GM19452 (cell line): ENCODE results near the gene GNMT.
"Not testable (repeated sequence)": the region's sequence is repeated elsewhere in the genome, so short reads cannot be mapped to it uniquely, and the experiment has no call there.

Source experiments
- ATAC-seq: cut with Tn5 transposase; IDR thresholded peaks from one replicate; pipeline ENCODE4 v1.9.1; 2021; ENCODE audit not compliant: unreplicated experiment

GNMT gene

DNA sequence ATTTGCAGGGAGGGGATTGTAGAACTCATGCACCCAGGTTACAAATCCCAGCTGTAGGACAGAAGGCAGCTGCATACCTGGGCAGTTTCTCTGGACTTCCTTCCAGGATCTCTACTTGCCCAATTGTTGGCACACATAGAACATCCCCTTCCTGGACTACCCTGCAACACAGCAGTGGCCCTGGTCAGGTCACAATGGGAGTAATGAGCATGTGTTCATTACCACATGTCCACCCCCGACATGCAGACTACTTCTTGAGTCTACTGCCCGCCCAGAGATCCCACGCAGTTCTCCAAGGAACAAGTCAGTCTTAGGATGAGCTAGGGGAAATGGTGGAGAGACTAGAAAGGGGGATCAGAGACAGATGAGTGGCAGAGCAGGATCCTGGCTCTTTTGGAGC, 13.4 kb downstream of the GNMT start:
- ATAC-seq, result no peak

DNA sequence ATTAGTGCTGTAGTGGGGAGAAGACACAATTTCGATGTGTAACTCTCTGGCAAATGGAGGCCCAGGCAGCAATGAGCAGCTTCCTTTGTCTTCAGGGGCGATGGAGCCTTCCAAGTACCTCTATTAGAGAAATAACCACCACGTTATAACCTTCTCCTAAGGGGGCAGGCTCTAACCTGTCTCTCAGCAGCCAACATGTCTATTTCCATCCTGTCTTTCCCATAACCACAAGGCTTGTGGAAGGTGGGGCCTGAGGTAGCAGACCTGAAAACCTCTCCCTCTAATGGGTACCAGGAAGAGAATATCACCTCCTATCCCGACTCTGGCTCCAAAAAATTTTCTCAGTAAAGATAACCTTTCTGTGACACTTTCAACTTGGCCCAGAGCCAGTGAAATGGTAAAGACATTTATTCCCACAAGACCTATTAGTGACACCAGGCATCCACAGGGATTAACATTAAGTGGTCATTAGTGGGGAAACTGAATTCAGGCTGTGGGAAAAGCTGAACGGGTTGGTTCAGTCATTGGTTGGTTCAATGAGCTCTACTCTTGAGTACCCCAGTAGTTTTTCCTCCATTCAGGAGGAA, 14.5 kb downstream of the GNMT start:
- no peak for ATAC-seq

DNA sequence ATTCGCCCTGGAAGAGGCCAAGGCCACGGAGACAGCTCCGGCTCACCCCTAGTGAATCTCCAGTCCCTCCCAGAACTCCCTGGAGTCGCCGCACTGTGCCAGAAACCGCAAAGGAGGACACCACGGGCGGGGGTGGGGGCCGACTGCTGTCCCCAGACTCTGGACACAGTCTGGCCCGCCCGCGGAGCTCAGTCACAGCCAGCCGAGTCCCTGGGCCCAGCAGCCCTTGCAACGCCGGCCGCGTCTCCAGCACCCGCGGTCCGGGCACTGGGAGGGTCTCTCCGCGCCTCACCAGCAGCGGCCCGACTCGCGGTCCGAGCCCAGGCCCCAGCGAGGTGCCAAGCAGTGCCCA, 17.9 kb downstream of the GNMT start:
- peak; percentile 27 for ATAC-seq

DNA sequence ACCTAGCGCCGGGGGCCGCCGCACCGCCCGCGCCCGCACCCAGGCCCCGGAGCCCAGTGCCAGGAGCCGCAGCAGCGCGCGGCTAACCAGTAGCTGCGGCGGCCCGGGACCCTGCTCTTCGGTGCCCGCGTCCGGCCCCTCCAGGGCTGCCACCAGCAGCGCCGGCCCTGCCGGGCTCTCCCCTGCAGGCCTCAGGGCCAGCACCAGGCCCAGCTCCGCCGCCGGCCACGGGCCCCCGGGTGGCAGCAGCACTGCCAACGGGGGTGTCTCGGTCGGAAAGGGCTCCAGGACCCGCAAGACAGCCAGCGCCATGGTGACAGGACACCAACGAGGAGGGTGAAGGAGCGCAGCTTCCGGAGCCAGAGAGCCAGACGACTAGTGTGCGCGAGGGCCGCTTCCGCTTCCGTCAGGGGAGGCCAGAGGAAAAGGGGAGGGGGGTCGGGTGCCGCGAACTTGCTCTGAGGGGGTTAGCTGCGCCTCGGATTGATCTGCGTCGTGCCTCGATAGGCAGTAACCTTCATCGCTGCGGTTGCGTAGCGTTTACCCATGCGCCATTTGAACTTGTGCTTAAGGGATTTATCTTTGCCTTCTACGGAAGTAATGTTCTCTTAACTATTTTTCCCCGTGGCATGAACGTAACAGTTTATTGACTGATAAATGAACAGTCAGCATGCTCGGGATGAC, 18.4 kb downstream of the GNMT start, which contains the start of gene PEX6:
PEX6 (minus strand) TSS at position 343 of the 684 bp plus-strand sequence; CDS start at position 312, 31 bp downstream.
- ATAC-seq, result peak; percentile 96

DNA sequence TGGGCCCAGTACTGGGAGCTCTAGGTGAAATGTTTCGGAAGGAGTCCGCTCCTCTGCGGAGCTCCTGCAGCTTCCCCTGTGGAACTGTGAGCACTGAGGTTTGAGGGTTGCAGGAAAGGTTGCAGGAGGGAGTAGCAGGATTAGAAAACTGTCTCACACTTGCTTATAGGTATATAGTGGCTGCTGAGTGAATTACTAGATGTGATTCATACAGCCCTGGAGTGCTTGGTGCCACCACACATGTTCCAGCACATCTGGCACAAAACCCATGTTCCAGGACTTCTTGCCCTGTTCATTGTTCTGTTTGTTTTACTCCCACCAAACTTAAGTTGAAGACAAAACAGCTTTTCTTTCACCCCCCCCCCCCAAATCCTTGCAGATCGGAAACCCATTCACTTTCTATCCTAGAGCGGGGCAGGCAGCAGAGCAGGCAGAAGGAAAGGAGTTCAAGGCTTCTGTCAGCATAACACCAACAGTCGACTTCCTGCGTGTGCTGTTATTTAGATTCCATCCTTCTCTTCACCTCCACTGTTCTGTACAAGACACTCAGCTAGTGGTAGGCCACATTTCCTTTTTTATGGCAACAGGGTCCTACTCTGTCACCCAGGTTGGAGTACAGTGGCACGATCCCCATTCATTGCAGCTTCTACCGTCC, 19.1 kb downstream of the GNMT start:
- ATAC-seq, result no peak

DNA sequence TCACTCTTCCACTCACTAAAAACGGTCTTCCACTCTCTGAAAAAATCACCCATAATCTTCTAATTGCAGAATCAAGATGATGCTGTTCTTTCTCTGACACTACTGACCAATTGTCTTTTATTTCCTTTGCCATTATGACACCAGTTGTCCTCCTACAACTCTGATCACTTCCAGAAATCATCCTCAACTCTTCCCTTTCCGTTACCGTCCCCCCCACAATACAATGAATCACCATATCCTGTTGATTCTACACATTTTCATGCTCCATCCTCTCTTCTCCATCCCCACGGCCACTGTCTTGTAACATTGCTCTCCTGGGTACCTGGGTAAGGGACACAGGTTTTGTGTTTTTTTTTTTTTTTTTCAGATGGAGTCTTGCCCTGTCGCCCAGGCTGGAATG, 21.3 kb downstream of the GNMT start:
- no peak for ATAC-seq

DNA sequence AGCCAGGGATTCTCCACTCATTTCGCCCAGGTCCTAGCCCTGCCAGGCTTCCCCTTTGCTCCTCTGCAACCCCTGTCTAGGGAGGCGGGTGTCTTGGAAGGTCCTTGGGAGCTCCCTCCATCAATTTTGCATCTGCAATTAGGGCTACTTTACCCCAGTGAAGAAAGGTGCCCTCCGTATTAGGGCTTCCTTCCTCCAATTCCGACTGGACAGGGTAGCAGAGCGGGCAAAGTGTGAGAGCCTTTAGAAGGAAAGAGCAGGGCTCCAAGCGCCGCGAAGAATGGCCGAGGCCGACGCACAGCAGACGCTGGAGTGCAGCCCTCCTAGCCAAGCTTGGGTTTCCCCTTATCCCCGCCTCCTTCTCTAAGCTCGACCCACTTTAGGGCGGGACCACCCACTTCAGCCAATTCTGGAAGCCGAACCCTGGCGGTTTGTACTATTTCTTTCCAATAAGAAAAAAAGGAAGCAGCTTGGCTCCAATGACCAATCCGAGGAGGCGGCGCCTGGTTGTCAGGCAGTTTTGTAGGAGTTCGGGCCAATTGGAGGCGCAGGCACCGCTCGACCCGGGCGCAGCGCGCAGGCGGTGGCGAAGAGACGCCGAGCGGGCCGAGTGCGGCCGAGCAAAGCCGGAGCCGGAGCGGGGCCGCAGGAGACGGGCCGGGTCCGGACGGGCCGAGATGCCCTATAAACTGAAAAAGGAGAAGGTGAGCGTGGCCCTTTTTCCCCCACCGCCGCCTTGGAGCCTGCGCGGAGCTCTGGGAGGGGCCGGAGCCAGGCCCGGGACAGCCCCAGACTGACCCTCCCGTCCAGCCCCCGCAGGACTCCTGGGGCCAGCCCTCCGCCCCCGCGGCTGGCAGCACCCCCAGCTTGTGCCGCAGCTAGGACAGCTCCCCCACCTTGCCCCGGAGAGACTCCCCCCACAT, 23.7 kb downstream of the GNMT start, which contains the start of gene PPP2R5D:
PPP2R5D (plus strand) TSS at position 570 of the 923 bp plus-strand sequence; CDS start at position 678, 108 bp downstream.
- peak; percentile 95 for ATAC-seq

DNA sequence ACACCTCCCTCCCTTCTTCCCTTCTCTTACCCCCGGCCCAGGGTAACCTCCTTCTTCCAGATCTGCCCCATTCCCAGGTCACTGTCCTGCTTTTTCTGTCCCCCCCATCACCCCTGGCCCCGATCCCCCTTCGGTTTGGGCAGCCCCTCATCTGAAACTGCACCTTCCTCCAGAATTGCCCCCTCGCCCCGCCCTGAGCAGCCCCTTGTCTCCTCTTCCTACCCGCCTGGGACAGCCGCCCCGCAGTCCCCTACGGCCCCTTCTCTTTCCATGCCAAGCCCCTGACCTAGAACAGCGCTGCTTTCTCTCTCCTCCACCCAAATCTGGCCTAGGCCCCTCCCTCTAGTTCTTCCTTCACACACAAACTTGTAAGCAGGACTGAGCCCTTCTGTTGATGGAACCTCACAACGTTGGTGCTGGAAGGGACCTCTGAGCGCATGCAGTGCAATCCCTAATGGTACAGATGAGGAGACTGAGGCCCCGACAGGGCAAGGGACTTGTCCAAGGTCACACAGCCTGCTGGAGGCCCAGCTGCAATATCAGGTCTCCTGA, 24.4 kb downstream of the GNMT start:
- ATAC-seq, result no peak

DNA sequence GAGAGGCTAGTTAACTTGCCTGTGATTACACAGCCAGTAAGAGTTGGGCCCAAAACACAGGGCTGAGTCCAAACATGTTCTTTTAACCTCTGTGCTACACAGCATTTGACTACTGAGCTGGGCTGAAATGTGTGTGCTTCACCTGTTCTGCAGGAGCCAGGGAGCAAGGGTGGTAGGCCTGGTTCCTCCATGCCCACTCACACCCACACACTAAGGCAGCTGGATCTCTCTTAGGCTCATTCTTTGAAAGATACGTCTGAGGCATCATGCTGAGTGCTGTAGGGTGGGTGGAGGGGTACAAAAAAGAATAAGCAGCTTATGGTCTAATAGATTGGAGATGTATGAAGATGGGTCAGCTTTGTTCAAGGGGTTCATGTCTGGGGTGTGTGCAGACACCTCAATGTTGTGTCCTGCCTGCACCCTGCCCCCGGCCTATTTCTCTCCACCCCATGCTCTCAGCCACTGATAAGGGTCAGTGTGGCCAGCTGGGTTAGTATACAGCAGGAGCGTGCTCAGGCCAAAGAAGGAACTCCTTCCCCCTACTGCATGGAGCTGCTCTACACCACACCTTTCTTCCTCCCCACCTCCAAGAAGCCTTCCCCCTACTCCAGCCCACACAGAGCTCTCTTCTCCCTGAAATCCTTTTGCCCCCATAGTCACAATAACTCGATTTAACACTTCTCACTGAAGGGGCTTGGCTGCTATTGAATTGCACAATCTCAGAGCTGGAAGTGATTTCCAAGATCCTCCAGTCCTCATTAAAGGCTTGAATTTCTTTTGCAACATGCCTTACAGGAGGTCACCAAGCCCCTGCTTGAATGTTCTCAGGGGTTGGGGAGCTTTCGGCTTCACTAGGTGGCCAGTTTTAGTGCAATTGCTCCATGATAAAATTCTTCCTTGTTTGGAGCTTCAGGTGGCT, 27.2 kb downstream of the GNMT start:
- no peak for ATAC-seq

DNA sequence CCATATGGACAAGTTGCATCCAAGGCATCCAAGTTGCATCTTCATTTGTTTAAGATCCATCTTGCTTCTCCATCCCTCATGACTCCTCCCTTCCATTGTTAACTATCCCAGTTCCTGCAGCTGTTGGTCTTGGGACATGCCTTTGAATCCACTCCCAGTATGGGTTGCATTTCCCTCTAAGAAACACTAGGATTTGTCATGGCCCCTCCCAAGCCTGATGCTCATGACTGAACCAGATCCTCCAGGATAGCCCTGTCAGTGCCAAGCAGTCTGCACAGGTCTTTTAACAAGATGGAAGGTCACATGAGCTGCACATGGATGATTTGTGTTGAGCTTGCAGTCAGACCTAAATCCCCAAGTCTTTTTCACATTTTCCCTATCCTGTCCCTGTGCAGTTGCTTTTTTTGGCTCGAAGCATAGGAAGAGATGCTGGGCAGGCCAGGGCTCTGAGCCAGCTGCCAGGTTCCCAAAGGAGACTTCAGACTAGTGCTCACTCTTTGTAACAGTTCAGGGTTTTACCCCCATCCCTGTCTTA, 28.0 kb downstream of the GNMT start:
- ATAC-seq, result no peak

DNA sequence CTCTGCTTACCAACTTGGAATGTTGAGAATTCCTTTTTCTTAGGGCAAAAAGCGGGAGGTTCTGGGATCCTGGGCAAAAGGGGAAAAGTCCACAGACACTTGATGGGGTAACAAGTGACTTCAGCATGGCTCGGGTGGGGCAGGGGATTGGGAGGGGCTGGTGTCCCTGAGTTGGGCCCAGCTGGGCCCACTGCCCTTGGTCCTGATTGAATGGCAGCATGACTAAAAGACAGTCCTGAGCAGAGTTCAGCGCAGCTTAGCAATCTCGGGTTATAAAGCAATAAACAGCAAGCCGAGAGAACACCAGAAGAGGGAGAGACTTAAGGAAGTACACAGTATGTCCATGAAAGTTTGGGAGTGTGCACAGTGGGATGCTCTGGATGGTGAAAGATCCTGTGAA, 29.4 kb downstream of the GNMT start:
- ATAC-seq, result no peak

DNA sequence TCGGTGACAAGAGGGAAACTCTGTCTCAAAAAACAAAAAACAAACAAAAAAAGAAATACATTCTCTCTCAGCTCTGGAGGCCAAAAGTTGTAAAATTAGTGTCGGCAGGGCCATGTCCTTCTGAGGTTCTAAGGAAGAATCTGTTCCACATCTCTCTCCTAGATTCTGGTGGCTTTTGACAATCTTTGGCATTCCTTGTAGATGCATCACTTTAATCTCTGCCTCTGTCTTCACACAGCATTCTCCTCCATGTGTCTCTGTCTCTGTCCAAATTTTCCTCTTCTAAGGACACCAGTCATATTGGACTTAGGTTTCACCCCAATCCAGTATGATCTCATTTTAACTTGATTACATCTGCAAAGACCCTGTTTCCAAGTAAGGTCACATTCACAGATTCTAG, 32.9 kb downstream of the GNMT start:
- ATAC-seq, result no peak

DNA sequence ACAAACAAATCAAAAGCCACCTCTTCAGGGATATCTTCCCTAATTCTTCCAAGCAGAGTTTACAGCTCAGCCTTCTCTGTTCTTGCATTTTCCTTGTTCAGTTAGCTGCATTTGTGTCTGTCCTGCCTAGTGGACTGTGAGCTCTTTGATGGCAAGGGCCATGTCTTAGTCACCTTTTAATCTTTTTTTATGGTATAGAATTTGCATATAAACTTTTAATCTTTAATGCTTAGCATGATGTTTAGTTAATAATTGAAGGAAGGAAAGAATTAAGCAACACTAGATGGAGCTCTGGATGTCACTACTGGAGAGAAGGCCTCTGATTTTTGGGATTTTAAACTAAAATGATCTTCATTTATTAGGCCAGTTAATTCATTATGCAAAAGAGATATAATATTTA, 36.0 kb downstream of the GNMT start:
- no peak for ATAC-seq

DNA sequence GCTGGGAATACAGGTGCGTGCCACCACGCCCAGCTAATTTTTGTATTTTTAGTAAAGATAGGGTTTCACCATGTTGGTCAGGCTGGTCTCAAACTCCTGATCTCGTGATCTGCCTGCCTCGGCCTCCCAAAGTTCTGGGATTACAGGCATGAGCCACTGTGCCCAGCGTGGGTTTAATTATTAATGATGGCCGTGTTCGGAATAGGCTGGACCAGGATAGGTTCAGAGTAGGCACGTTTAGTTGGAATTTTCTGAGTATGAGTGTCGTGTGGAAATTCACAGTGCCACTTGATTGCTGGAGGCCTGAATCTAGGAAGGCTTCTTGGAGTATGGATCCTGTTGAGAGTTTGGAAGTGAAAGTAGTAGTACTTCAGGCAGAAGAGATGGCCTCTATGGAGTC, 37.7 kb downstream of the GNMT start:
- ATAC-seq, result not testable (repeated sequence)

DNA sequence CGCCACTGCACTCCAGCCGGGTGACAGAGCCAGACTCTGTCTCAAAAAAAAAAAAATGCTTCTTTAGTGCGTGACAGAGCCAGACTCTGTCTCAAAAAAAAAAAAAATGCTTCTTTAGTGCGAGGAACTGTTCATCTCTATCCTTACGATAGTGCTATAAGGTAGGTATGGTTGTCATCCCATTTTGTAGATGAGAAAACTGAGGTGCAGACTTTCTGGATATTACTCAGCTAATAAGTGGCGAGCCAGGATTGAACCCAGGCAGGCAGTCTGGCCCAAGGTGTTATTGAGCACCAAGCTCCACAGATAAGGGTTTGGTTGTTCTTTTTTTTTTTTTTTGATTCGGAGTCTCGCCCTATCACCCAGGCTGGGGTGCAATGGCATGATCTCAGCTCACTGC, 41.3 kb downstream of the GNMT start:
- no peak for ATAC-seq

DNA sequence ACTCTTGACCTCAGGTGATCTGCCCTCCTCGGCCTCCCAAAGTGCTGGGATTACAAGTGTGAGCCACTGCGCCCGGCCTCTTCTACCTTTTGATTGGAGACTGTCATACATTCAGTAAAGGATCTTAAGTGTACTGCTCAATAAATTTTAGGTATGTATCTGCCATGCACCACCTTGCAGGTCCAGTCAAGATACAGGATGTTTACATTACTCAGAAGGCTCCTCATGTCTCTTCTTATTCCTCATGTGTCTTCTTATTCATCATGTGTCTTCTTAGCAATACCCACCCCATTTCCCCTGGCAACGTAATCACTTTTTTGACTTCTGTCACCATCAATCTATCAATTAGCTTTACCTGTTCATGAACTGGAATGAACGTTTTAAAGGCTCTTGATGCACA, 45.3 kb downstream of the GNMT start:
- ATAC-seq, result no peak

DNA sequence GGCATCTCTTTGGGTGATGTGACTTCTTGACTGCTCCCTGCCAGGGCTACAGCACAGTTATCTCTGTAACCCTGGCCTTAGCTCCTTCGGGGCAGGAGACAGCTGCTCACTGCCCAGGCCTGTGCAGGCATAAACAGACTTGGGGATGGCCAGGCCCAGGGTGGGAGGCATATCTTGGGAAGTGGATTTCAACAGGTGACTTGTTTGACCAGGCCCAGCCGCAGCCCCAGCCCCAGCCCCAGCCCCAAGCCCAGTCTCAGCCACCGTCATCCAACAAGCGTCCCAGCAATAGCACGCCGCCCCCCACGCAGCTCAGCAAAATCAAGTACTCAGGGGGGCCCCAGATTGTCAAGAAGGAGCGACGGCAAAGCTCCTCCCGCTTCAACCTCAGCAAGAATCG, 45.7 kb downstream of the GNMT start:
- no peak for ATAC-seq

DNA sequence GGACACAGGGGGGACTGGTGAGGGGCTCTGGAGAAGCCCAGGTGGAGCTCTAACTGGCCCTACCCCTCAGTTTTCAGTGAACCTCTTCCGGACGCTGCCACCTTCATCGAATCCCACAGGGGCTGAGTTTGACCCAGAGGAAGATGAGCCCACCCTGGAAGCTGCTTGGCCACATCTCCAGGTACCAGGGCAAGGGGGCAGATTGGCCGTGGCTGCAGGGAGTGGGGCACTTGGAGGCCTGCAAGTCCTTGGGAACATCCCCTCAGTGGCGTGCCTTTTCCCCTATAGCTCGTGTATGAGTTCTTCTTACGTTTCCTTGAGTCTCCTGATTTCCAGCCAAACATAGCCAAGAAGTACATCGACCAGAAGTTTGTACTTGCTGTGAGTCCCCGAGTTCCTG, 46.6 kb downstream of the GNMT start:
- ATAC-seq, result no peak

DNA sequence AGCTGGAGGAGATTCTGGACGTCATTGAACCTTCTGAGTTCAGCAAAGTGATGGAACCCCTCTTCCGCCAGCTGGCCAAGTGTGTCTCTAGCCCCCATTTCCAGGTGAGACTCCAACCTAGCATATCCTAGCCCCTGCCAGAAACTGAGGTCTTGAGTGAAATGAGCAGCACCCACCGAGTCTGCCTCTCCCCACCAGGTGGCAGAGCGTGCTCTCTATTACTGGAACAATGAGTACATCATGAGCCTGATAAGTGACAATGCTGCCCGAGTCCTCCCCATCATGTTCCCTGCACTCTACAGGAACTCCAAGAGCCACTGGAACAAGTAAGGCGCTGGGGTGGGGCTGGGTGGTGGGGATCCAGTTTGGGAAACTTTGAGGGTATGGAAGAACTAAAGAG, 48.6 kb downstream of the GNMT start:
- no peak for ATAC-seq

DNA sequence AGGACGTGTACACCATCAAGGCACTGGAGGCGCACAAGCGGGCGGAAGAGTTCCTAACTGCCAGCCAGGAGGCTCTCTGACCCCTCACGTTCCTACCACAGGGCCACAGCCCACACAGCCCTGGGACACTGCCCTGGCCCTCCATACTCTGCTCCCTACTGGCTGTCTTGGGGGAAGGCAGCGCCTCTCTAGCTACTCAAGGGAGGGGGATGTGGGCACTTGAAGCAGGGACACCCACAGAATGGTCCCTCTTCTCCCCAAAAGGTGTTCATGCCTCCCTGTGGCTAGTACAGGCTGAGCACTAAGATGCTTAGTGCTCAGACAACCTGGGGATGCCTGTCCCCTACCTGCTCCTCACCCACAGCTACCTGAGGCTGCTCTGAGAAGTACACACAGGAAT, 50.7 kb downstream of the GNMT start:
- no peak for ATAC-seq
